HG03457 (cell line): ENCODE data around the gene HNRNPA3.

Source experiments
- ATAC-seq: cut with Tn5 transposase; IDR thresholded peaks from one replicate; pipeline ENCODE4 v1.9.1; 2021; ENCODE audit warnings: moderate number of reproducible peaks; ENCODE audit not compliant: unreplicated experiment

HNRNPA3 gene

GRCh38 chr2:177271981-177272666 is 59.5 kb downstream of the HNRNPA3 start:
- no peak for ATAC-seq

GRCh38 chr2:177272765-177273164 is 60.2 kb downstream of the HNRNPA3 start:
- ATAC-seq, result no peak

GRCh38 chr2:177273408-177273807 is 60.8 kb downstream of the HNRNPA3 start:
- ATAC-seq, result no peak
